CMK (cell line): ENCODE results near the gene PACSIN2.
"Not testable (repeated sequence)": the region's sequence is repeated elsewhere in the genome, so short reads cannot be mapped to it uniquely, and the experiment has no call there.

Experiments
- DNase-seq: peaks from one replicate; pipeline ENCODE4 v3.0.0-alpha.2; 2010; ENCODE audit warnings: low read depth

The PACSIN2 gene

DNA sequence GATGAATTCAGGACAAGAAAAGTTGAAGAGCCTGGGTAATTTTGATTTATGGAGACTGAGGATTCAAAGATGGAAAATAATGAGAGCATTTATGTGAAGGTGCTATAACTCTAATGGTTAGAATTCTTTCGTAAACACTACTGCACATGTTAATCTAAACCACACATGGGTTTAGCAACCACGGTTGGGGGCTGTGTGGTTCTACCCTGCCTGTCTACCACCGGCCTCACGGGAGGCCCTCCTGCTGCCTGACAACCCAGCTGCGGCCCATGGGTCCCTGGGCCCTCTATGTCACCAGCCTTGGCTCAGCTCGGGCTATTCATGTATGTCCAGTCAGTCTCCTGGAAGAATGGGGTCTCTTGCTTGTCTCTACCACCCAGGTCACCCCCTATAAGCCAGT lies 89.4 kb downstream of the PACSIN2 start:
- DNase-seq: no peak

DNA sequence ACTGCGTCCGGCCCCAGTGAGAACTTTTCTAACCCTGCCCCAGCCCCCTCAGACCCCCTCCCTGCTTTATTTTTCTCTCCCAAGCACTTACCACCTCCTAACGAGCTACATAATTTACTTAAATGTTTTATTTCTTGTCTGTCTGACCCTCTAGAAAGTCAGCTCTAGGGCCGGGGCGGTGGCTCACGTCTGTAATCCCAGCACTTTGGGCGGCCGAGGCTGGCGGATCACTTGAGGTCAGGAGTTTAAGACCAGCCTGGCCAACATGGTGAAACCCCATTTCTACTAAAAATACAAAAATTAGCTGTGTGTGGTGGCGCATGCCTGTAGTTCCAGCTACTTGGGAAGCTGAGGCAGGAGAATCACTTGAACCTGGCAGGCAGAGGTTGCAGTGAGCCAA lies 89.9 kb downstream of the PACSIN2 start:
- not testable (repeated sequence) for DNase-seq

DNA sequence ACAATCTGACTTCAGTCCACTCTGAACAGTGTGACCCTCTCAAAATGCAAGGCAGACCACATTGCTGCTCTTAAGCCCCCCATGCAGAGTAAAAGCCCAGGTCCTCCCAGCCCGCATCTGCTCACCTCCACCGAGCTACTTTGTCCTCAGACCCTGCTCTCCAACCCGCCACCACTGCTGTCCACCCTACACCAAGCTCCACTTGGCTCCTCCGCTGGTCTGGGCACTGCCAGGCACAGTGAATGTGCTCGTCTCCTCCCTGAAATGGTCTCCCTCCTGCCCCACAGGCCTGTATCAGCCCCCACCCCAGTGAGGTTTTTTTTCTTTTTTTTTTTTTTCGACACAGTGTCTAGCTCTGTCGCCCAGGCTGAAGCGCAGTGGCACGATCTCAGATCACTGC lies 90.5 kb downstream of the PACSIN2 start:
- DNase-seq: no peak

DNA sequence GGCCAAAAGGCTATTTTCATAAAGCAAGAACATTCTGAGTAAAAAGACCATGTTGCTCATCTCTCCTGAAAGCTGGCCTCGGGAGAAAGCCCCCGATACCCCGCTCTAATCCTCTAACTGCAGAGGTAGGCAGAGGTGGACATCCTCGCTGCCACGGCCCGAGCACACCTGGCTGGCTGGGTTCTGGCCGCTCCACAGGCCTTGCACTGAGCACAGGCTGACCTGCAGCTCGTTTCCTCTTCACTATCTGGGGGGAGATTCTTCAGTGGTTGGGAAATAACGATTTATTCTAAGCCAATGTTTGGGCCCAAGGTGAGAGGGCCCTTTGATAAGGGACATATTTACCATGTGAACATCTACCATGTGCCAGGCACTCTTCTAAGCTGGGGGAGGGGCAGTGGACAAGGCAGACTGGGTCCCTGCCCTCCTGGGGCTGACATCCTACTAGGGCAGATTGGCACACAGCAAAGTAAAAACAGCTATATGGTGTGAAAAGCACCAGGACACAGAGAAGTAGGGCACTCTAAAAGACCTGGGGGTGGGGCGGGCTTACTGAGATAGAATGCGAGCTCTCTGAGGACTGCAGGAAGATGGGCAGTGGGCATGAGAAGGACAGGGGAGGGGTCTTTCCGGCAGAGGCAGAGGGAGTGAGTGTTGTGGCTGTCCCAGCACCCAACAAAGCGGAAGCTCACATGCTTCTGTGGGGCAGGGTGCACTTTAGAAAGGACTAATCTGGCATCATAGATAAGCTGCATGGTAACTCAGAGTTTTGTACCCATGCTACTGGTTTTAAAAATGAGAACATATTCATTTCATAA lies 92.4 kb downstream of the PACSIN2 start:
- DNase-seq: peak; percentile 78

DNA sequence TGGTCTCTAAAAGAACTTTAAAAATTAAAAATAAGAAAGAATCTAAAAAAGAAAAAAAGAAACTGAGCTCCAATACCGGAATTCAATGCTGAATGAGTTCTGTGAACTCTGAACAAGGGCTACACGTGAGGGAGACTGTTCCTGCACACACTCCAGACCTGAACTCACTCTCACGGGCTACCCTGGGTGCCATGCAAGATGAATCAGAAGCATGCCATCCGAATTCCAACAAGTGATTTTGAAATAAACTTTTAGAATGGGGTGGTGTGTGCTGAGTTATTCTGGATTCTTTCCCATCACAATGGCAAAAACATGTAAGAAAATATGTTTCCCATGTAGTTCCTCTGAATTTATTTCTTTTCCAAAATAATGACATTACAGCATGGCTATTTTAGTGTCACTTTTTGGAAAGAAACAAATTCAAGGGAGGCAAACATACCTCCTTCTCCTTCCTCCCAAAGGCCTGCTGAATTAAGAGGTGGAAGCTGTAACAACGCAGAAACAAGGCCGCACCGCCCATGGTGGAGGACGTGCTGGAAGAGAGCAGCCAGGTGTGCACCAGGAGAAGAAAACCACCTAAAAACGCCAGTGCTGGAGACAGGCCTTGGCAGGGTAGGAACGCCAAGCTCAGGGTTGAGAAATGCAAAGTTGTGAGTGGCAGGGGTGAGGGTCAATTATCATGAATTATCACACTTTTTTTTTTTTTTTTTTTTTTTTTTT lies 94.7 kb downstream of the PACSIN2 start:
- no peak for DNase-seq

DNA sequence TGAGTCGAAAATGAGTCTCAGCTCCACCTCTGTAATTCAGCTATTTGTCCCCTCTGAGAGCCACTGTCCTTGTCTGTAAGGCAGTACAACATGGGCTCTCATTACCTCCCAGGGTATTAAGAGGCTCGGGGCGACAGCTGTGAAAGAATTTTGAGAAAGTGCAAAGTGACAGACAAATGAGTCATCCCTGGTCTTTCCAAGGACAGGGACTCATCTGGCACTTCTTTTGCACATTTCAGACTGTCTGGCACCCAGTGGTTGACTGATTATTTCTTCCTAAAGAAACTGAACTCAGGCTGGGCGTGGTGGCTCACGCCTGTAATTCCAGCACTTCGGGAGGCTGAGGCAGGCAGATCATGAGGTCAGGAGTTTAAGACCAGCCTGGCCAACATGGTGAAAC lies 95.8 kb downstream of the PACSIN2 start:
- no peak for DNase-seq

DNA sequence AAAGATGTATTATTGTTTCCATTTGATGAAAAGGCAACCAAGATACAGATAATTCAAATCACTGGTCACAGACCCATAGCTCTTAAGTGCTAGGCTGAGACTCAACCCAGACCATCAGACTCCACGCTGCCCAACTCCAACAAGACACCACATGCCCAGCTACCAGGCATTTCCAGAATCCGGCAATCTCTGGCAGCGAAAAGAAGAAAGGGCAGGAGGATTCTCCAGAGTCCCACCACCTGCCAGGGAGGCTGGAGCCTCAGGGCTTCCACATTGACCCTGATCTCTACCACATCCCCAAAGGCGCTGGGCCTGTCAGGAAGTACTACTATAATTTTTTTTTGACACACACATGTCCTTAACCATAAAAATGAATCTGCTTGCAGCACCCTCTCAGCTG lies 96.4 kb downstream of the PACSIN2 start:
- no peak for DNase-seq

DNA sequence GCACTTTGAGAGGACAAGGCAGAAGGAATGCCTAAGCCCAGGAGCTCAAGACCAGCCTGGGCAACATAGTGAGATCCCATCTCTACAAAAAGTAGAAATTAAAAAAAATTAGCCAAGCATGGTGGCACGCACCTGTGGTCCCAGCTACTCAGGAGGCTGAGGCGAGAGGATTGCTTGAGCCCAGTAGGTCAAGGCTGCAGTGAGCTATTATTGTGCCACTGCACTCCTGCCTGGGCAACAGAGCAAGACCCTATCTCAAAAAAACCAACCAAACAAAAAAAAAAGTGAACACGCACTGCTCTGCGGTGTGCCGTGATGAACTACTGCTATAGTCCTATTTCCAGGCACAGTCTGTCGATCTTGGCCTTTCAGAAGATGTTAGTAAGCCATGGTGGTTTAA lies 97.6 kb downstream of the PACSIN2 start:
- not testable (repeated sequence) for DNase-seq

DNA sequence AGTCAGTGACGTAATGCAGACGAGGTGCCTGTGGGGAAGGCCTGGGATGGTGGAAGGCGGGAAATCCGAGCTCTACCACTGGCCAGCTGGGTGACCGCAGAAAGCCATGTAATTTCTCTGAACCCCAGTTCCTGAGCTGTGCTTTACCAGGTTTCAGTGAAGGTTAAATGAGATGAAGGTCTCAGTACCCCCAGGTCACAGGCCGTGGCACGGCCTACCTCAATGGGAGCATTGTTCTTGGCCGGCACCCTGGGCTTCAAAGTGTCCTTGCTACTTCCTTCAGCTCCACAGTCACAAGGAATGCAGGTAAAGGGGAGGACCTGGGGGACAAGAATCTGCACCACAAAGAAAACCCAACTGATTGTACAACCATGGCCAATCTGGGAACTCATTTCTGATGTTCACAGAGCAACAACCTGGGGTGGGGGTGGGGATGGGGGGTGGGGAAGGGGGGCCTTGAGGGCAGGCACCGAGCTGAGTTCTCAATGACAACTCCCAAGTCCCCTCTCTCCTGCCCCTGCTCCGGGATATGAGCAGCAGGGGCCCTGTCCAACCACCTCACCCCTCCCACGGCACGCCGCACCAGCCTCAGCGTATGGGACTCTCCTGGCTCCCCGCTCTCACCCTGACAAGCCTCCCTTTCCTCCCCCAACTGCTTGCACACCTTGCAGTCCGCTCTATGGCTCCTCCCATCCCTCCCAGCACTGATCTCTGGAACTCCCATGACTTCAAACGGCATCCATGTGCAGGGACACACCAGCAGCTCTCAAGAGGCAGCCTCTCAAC lies 98.8 kb downstream of the PACSIN2 start:
- DNase-seq: no peak

DNA sequence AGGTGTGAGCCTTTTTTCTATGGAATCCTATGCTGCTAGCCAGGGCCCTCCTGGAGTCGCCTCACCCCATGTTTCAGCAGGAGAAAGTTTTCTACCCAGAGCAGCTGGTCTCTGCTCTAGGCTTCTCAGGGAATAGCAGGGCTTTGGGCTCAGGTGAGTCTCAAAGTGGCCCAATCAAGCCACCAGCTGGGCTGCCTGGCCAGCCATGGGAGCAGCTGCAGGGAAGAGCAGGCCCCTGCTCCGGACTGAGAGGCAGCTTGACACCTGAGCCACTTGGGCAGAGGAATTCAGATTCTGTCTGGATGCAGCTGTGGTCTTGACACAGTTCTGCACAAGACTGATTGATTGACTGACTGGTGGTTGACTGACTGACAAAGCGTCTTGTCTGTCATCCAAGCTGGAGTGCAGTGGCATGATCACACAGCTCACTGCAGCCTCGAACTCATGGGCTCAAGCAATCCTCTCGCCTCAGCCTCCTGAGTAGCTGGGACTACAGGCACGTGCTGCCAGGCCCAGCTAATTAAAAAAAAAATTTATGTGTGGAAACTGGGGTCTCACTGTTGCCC lies 100.4 kb downstream of the PACSIN2 start:
- no peak for DNase-seq

DNA sequence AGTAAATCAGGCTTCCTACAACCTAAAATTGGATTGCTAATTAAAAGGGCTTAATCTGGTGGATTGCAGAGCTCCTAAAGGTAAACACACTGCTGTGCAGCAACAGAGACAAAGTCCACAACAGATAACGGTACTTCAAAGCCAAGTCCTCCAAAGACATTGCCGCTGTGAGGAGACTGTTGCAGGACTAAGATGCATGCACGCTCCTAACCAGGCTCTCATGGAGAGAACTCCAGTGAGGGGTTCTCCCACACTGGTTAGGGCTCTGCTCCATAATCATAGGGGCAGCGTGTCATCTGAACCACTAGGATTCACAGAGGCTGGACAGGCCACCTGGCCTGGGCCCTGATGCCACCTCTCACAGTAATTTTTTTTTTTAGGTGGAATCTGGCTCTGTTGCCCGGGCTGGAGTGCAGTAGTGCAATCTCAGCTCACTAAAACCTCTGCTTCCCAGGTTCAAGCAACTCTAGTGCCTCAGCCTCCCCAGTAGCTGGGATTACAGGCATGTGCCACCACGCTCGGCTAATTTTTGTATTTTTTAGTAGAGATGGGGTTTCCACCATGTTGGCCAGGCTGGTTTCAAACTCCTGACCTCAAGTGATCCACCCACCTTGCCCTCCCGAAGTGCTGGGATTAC lies 101.0 kb downstream of the PACSIN2 start:
- DNase-seq: no peak

DNA sequence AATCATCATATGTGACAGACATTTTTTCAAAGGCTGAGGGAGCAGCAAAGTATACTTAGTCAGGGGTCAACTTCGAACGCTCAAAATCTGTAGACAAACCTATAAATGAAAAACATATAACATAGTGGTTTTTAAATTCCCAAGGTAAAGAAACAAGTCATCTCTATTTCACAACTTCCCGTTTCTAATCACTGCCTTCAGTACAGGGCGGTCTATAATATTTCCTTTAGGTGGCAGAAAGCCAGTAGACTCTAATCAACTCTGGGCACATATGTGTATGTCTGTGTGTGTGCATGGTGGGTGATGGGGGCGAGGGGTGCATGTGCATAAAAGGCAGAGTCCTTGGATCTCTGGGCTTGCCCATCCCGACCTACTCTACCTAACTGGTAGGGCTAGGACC lies 102.9 kb downstream of the PACSIN2 start:
- DNase-seq: no peak

DNA sequence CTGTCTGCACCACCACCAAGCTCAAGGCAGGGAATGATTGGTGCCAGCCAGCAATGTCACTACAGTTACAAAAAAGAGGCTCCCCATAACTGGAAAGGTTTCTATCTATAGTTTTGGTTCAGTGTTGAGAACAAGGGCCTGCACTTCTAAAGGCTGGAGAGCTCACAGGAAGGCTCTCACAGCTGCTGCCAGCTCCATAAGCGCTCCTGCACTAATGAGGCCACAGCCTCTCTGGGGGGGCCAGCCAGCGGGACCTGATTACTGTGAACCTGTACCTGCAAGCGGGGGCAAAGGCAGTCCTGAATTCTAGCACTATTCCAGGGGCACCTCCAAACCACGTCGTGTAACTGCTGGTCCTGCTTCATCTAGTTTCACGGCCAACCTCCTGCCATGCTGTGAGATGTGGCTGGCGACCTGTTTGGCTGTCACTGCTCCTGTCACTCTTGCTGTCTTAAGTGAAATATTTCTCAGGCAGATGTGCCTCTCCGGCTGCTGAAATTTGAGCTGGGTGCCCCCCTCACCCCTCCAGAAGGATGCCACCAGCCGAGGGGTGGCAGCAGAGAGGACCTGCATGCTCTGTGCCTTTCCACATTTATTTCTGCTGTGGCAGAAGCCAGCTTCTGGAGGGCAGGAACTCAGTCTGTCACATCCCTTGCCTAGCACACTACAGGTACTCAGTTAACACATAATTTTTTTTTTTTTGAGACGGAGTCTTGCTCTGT lies 104.6 kb downstream of the PACSIN2 start:
- DNase-seq: no peak

DNA sequence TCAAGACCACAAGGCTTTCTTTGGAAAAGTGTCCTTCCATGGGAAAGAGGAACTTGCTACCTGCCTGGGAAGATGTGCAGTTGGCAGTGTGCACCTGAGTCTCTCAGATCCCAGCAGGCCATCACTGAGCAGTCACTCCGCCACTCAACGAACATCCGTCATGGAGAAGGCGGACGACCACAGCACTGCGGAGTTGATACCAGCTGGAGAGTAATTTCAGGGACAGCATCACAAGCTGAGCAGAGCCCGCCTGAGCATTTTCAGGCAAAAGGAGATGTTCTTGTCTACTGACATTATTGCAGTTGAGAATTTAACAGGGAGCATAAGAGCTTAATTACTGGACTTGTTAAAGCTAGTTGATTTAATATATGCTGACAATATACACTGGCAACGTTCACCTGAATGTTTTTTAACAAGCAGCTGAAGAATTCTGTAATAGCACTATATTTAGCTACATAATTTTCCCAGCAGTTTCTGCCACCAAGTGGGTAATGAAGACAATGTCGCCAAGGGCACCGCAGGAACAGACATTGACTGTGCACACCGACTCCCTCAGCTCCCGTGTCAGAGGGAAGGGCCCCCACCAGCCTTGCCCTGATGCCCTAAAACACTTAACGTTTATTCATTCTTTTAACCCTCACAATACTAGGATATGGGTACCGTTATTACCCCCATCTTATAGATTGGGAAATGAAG lies 105.4 kb downstream of the PACSIN2 start:
- no peak for DNase-seq

DNA sequence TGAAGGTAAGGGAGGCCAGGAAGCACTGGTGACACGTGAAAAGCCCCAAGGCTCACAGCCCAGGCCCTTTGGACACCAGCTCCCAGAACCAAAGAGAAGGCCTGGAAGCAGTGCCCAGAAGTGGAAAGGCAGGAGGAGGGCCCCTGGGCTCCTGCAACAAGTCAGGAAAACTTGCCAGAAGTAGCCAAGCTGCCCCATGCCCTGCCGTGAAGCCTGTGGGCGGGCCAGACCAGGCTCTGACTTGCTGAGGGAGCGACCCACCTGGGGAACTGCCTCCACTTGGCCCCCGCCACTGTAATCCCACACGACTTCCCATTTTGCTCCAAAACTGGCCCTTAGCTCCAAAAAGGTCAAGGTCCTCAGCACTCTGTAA lies 106.6 kb downstream of the PACSIN2 start:
- no peak for DNase-seq

DNA sequence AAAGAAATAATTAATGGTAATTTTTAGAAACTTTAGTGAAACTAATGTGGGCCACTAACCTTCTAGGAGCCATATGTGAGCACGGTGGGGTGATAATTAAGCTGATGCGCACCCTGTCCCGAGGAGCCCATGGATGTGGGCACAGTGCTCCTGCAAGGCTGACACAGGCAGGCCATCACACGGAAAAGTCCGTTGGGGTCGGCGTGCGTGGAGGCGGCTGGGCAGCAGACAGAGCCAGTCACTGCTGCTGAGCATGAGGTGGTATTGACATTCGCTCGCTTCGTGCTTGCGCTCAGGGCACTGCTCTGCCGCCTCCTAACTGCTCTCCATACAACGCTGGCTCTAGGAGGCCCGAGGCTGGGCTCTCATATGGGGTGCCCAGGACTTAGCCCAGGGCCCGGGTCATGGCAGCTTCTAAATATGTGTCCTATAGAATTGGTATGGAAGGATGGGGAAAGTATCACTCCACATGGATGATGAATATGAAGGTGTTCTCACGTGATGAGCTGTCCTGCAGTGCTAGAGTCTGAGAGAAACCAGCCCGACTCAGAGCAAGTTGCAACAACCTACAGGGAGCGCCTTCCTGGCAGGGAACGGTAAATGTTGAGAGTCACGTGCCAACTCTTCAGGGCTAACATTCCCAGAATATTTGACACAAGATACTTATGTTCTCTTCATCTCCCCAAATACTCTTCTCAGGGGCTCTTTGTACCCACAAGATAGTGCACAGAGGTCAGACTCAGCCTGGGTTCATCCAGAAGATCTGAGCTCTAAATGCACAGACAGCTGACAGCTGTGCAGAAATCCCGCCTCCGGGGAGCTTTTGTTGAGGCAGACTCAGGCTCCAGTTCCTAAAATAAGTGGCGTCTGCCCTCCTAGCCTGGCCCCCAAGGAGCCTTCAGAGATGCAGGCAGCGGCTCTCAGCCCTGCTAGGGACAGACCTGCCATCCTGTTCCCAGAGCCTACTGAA lies 107.3 kb downstream of the PACSIN2 start:
- no peak for DNase-seq

DNA sequence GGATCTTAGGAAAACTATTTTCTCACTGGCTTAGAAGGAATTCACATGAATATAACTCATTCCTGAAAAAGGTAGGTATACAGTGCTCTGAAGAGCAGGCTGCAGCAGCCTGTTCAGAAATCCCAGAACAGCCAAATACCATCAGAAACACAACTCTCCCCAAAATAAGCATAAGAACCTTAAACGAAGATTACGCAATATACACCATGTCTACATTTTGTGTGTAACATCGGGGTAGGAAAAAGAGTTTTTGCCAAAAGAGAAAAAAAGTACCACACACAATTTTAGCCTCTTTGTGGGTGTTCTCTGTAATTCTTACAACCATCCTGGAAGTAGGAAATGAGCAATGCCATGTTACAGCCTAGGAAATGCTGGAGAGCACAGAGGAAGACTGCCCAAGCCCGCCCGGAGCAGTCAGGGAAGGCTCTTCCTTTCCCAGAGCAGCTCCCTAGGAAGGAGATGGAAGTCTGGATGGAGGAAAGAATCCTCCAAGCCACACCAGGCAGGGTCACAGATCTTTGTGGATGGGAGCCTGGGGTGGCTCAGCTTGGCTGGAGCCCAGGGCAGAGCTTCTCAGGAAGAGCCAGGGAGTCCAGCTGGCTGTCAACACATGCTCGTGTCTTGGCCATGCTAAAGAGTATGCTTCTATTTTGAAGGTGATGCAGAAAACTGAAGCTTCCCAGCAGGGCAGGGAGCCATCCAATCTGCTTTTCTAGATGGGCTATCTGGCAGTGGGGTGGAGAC lies 108.2 kb downstream of the PACSIN2 start:
- no peak for DNase-seq

DNA sequence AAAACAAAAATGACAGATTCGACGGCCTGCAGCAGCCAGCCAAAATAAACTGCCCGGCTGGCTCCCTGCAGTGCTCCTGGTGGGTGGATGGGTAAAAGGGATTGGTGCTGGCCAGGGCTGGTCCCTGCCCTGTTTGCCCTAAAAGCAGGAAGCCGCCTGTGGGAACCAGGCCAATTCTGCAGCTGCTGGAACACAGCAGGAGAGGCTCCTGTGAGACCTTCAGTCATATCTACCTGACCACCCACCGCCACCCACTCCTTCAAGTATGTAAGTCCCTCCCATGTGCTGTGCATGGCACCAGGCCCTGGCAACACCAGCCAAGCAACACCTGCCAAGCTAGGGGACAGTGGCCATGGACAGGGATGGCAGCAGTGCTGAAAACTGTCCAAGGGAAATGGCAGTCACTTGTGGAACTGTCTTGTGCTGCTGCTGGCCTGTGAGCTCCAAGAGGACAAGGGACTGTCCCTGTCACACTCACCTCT lies 109.2 kb downstream of the PACSIN2 start:
- no peak for DNase-seq

DNA sequence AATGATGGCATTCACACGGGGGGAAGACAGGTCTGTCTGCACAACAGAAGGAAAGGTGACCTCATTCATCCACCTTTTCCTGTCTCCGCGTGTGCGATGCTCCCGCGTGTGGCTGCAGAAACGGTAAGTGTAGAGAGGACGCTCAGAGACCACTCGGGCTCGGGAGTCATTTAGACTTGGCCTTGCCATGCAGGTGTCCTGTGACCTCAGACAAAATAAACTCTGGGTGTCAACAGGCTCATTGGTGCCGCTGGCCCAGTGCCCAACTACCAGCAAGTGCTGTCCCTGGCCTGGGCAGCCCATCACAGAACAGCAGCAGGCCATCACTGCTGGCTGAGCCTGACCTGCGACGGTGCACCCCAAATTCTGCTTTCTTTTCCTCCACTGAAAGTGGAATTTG lies 109.7 kb downstream of the PACSIN2 start:
- DNase-seq: no peak
